VCaP (cell line): ENCODE measurements around the gene GRB10.

Experiments
- H3K27ac ChIP-seq: fragments of 450-650 bp; 2 replicates; pipeline ENCODE4 v1.5.1; 2017
- TF ChIP-seq, protein P1 (sequence below): fragments of 450-650 bp; conservative IDR thresholded peaks from 2 replicates; pipeline ENCODE4 v1.5.1; 2017; ENCODE audit warnings: mild to moderate bottlenecking, moderate library complexity

Gene GRB10

DNA sequence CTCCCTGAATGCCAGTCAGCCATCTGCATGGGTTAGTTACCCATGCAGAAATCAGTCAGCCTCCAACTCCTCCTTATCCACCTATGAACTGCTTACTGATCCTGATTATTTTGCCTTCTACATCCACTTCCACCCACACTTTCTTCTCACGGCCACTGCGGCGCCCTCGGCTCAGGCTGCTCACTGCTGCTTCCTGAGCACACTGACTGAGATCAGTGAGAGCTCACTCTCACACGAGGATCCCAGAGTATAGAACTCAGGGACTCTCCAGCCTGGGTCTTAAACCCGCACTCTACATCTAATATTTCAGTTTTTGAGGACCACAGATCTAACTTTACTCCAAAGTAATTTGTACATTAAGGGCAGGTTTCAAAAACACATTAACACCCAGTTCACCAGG is 64.4 kb downstream of the GRB10 start:
- TF ChIP-seq, protein P1, sequence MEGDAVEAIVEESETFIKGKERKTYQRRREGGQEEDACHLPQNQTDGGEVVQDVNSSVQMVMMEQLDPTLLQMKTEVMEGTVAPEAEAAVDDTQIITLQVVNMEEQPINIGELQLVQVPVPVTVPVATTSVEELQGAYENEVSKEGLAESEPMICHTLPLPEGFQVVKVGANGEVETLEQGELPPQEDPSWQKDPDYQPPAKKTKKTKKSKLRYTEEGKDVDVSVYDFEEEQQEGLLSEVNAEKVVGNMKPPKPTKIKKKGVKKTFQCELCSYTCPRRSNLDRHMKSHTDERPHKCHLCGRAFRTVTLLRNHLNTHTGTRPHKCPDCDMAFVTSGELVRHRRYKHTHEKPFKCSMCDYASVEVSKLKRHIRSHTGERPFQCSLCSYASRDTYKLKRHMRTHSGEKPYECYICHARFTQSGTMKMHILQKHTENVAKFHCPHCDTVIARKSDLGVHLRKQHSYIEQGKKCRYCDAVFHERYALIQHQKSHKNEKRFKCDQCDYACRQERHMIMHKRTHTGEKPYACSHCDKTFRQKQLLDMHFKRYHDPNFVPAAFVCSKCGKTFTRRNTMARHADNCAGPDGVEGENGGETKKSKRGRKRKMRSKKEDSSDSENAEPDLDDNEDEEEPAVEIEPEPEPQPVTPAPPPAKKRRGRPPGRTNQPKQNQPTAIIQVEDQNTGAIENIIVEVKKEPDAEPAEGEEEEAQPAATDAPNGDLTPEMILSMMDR = no peak
- H3K27ac ChIP-seq = peak overlapping the region; percentile 53

DNA sequence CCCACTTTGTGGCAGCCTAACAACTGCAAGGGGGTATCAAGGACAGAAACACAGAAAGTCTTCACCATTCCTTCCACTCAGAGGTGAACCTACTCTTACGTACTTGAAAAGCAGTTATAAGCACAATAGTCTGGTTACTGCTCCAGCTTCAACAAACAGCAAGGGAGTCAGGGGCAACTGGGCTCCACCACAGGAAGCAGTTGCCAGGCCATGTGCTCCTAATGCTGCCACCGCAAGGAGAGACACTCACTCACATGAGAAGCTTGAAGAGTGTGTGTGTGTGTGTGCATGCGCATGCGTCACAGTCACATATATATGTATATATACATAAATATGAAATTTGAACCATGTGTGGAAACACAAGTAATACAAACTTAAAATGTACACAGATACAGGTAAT is 65.5 kb downstream of the GRB10 start:
- TF ChIP-seq, protein P1 = no peak
- no peak overlapping the region for H3K27ac ChIP-seq

DNA sequence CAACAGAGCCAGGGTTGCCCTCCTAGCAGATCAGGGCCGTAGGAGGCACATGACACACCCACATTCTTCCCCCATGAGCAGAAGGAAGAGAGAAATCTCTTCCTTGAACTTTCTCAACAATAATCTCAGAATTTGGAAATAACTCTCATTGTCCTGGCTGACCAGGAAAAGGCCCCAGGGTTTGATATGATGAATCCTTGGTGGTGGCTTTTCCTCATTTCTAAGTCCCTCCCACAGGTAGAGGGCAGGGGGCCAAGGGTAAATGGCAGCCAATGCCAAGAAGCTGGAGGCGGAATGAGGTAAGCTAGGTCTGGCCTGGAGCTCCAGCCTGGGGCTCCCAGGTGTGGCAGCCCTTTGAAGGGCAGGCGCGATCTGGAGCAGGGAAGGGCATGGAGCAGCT is 67.8 kb downstream of the GRB10 start:
- no peak overlapping the region for H3K27ac ChIP-seq
- TF ChIP-seq, protein P1 = no peak

DNA sequence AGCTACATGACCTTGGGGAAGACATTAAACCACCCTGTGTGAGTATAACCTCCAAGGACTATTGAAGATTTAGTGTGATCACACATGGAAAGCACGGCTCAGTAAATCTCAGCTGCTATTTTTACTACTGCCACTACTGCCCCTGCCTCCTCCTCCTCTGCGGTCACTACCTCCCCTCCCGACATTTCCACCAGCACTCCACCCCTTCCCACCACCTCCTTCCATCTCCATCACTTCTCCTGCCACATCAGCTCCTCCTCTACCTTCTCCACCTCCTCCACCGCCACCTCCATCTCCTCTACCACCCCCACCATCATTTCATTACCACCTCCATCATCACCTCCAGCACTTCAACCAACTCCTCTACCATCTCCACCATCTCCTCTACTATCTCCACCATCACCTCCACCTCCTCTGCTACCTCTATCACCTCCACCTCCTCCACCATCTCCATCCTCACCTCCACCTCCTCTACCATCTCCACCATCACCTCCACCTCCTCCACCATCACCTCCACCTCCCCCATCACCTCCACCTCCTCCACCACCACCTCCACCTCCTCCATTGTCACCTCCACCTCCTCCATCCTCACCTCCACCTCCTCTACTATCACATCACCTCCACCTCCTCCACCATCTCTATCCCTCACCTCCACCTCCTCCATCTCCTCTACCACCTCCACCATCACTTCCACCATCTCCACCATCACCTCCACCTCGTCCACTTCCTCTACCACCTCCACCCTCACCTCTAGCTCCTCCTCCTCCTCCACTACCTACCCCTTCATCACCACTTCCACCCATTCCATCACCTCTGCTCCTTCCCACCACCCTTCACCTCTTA is 69.4 kb downstream of the GRB10 start:
- TF ChIP-seq, protein P1 = no peak
- no peak overlapping the region for H3K27ac ChIP-seq

DNA sequence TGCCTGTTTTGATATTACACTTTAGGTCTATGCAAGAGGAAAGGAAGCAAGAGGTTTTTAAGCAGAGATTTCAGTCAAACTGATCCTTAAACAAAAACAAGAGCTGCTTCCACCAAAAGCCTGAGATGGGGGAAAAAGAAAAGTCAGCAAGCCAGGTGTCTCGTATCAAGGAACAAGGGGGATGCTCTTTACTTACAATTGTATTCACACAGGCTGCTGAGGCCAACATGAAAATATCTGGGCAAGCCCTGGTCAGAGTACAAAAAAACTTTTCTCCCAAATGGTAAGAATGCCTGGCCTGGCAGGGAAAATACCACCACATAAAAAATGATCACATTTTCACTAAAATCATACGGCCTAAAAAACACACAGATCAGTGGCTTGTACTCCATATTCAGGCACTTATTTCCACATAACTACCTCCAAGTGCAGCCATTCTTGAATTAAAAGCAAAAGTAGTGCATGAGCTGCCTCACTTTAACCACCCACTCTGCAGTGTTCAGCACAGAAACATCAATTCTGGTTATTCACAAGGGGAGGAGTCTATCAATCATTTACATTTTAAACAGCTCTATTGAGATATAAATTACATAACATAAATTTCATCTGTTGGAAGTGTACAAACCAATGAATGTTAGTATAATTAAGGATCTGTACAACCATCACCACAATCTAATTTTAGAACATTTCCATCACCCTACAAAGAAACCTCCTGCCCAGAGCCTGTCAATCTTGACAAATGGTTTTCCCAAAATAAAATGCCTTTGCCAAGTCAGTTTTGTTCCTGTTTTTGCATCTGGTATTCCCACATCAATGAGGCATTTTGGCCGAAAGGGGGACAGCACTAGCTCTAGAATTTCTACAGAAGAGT is 70.2 kb downstream of the GRB10 start:
- TF ChIP-seq, protein P1 = no peak
- H3K27ac ChIP-seq = peak overlapping the region; percentile 44; the same call in 1 of the 2 replicates

DNA sequence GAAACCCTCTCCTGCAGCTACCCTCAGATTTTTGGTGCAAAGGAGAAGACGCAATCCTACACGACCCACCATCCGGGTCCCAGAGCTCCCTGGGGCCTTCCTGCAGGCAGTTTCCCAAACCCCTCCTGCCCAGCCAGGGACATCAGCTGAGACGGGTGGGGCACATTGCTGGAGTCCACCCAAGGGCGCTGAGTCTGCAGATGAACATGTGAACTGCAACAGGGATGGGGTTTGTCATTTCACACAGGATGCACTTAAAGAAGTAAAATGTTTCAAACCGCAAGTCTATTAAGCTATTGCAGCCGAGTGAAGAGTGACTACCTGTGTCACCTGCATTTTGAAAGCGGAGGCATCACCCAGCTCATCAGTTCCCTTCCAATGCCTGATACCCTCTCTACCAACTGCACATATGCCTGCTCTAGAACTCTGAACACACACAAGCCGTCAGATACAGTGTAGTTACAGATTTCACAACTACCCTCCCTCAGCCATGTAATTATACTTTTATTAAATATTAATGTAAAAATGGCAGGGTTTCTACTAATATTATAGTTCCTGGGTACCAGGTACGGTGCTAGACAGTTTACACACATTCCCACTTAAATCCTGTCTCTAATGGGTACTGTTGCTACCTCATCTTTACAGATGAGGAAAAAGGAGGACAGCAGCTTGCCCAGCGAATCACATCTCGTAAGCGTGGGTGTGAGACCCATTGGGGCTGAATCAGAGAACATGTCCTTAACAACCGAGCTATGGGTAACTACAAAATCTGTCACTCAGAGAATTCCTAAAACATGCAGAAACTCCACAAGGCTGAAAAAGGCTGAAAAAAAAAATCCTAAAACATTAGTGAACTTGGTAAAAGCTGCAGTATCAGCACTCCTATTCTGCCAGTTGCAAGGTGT is 71.2 kb downstream of the GRB10 start:
- TF ChIP-seq, protein P1 = no peak
- H3K27ac ChIP-seq = peak overlapping the region; percentile 44
